Prostate gland (tissue), 2 donors: ENCODE results near the gene PCNT. TPM values are rescaled to one million over a fixed set of nuclear protein-coding genes. Genes with fewer than 3 reads are reported as not detected.

Source experiments
- DNase-seq: peaks from one replicate; pipeline ENCODE4 v3.0.0-alpha.2; 2019; ENCODE audit warnings: low spot score
- H3K27ac ChIP-seq, 2 donors: fragments of 200-600 bp; sonication (generic); 2 replicates each; pipeline ENCODE4 v1.5.1; 2017 to 2019
- H3K27me3 ChIP-seq: fragments of 200-600 bp; sonication (generic); replicated peaks from 2 replicates; pipeline ENCODE4 v1.5.1; 2019; ENCODE audit not compliant: insufficient read depth
- H3K36me3 ChIP-seq, 2 donors: fragments of 200-600 bp; sonication (generic); 1 replicate in 1 of 2; 2 replicates in 1 of 2; pipeline versions ENCODE4 v1.5.1 to v1.8.1; 2017 to 2019
- H3K4me1 ChIP-seq: fragments of 200-600 bp; sonication (generic); replicated peaks from 2 replicates; pipeline ENCODE4 v1.5.1; 2019
- H3K4me3 ChIP-seq, 2 donors: fragments of 200-600 bp; sonication (generic); 2 replicates each; pipeline ENCODE4 v1.5.1; 2017 to 2019
- H3K9me3 ChIP-seq: fragments of 200-600 bp; sonication (generic); 2 replicates; pipeline ENCODE4 v1.5.1; 2017
- CTCF ChIP-seq, 4 experiments: fragments of 200-600 bp in 2 of 4; fragments of 450-650 bp in 2 of 4; sonication (generic) in 2 of 4; IDR thresholded peaks; 1 replicate in 3 of 4; 2 replicates in 1 of 4; pipeline ENCODE4 v1.5.1; 2016 to 2019; ENCODE audit warnings: antibody characterized with exemption in 4 of 4, mild to moderate bottlenecking in 2 of 4, moderate library complexity in 2 of 4
- POLR2A ChIP-seq: fragments of 450-650 bp; IDR thresholded peaks from one replicate; pipeline ENCODE4 v1.6.1; 2016; ENCODE audit warnings: antibody characterized with exemption, mild to moderate bottlenecking
- POLR2AphosphoS5 ChIP-seq: sonication (generic); formaldehyde crosslinking; IDR thresholded peaks from one replicate; pipeline ENCODE4 v1.6.1; 2017; ENCODE audit warnings: antibody characterized with exemption
- WGBS: methylation state at CpG from one replicate; pipeline ENCODE4 v1.1.5; 2018; 5-methylcytosine and 5-hydroxymethylcytosine counted together
- intact Hi-C: fragments of 100-400 bp; cut with DNase I; formaldehyde crosslinking; loops from one replicate; pipeline ENCODE4 v1.14.2; 2022
- total RNA-seq, 2 donors: library from RNA; depleted of rRNA; stranded (reverse); fragments of >200 nt; gene quantifications; one replicate each; pipeline ENCODE4 v1.1.0, GENCODE V29; 2016

PCNT gene
- total RNA-seq, 2 donors from 2014 or later: 33.8 to 70.9 TPM

GRCh38 chr21:46406001-46406400, 82.0 kb downstream of the PCNT start:
- H3K27me3 ChIP-seq: no peaks in the 10 kb centered on the region
- TF ChIP-seq POLR2A (no peak), POLR2AphosphoS5 (no peak), CTCF (IDR thresholded peaks at IDR 0.05) (no peak)
- intact Hi-C loops: no loop called here
- H3K4me1 ChIP-seq: no peaks in the 10 kb centered on the region
- WGBS: 79% methylated on average over 8 of the region's 8 CpGs
- no peak overlapping the region for H3K4me3 ChIP-seq
- no peak for DNase-seq
- no peak overlapping the region for H3K27ac ChIP-seq
- H3K9me3 ChIP-seq: no peaks in the 10 kb centered on the region
- H3K36me3 ChIP-seq: no peaks in the 10 kb centered on the region

DNA sequence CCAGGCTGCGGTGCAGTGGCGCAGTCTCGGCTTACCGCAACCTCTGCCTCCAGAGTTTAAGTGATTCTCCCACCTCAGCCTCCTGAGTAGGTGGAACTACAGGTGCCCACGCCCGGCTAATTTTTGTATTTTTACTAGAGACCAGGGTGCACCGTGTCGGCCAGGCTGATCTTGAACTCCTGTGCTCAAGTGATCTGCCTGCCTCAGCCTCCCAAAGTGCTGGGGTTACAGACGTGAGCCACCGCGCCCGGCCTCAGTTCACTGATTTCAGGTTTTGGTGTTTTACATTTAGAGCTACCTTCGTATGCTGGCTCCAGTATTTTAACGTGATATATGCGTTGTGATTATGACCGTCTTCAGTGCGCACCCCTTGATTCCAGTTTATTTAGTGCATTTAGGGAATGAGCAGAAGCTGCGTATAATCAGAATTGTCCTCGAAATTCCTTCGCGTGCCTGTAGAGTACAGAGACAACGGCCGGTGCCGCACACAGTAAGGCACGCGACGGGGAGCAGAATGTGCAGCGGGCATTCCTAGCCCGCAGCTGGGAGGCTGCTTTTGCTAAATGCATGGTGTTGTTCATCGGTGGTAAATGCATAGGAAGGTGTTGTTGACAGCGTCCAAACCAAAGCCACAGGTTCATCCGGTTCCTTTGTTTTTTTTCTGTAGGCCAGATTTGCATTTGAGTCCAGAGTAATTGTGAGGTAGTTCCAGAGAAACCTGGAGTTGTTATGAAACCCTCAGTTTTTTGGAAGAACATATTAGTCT, 85.9 kb downstream of the PCNT start:
- H3K27me3 ChIP-seq: no peaks in the 10 kb centered on the region
- 97% methylated on average over 32 of the region's 32 CpGs for WGBS
- no peak for TF ChIP-seq CTCF (IDR thresholded peaks at IDR 0.05)
- TF ChIP-seq POLR2A: no peak
- TF ChIP-seq POLR2AphosphoS5: no peak
- H3K36me3 ChIP-seq: no peaks in the 10 kb centered on the region
- no peaks in the 10 kb centered on the region for H3K4me1 ChIP-seq
- H3K9me3 ChIP-seq: no peaks in the 10 kb centered on the region
- no peak overlapping the region for H3K4me3 ChIP-seq
- no peak for DNase-seq
- intact Hi-C loops: no loop called here
- H3K27ac ChIP-seq: no peak overlapping the region

- Histone ChIP-seq H3K27me3 (no peaks in the 10 kb centered on the region), H3K4me3 (no peak overlapping the region), H3K27ac (no peak overlapping the region), H3K4me1 (no peaks in the 10 kb centered on the region), H3K36me3 (no peaks in the 10 kb centered on the region), H3K9me3 (no peaks in the 10 kb centered on the region)
- DNase-seq: no peak
- intact Hi-C loops: no loop called here
- 93% methylated on average over 9 of the region's 9 CpGs for WGBS
- TF ChIP-seq CTCF (IDR thresholded peaks at IDR 0.05) (no peak), POLR2A (no peak), POLR2AphosphoS5 (no peak)
These were observed 86.6 kb downstream of the PCNT start for GRCh38 chr21:46410516-46410915.

DNA sequence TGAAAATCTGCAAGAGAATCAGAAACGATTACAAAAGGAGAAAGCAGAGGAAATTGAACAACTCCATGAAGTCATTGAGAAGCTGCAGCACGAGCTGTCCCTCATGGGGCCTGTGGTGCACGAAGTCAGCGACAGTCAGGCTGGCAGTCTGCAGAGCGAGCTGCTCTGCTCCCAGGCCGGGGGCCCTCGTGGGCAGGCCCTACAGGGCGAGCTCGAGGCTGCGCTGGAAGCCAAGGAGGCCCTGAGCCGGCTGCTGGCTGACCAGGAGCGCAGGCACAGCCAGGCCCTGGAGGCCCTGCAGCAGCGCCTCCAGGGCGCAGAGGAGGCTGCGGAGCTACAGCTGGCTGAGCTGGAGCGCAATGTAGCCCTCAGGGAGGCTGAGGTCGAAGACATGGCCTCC, 87.3 kb downstream of the PCNT start:
- Histone ChIP-seq H3K27me3 (no peaks in the 10 kb centered on the region), H3K4me3 (no peak overlapping the region), H3K4me1 (no peaks in the 10 kb centered on the region), H3K36me3 (no peaks in the 10 kb centered on the region), H3K9me3 (no peaks in the 10 kb centered on the region), H3K27ac (no peak overlapping the region)
- TF ChIP-seq CTCF (IDR thresholded peaks at IDR 0.05) (no peak), POLR2AphosphoS5 (no peak), POLR2A (no peak)
- WGBS: 85% methylated on average over 17 of the region's 17 CpGs
- intact Hi-C loops: no loop called here
- DNase-seq: no peak

GRCh38 chr21:46411691-46412090, 87.7 kb downstream of the PCNT start:
- H3K4me1 ChIP-seq: no peaks in the 10 kb centered on the region
- DNase-seq: no peak
- intact Hi-C loops: no loop called here
- H3K9me3 ChIP-seq: no peaks in the 10 kb centered on the region
- no peak overlapping the region for H3K4me3 ChIP-seq
- H3K27ac ChIP-seq: no peak overlapping the region
- no peaks in the 10 kb centered on the region for H3K27me3 ChIP-seq
- TF ChIP-seq CTCF (IDR thresholded peaks at IDR 0.05): no peak
- TF ChIP-seq POLR2AphosphoS5: no peak
- no peak for TF ChIP-seq POLR2A
- whole genome bisulfite sequencing: 96% methylated on average over 31 of the region's 31 CpGs
- no peaks in the 10 kb centered on the region for H3K36me3 ChIP-seq
